ENCODE measurements around the gene FOS.

GRCh38 chr14:75268633-75269550 lies 9.7 kb upstream of the FOS start:
- TF ChIP-seq, protein P1, sequence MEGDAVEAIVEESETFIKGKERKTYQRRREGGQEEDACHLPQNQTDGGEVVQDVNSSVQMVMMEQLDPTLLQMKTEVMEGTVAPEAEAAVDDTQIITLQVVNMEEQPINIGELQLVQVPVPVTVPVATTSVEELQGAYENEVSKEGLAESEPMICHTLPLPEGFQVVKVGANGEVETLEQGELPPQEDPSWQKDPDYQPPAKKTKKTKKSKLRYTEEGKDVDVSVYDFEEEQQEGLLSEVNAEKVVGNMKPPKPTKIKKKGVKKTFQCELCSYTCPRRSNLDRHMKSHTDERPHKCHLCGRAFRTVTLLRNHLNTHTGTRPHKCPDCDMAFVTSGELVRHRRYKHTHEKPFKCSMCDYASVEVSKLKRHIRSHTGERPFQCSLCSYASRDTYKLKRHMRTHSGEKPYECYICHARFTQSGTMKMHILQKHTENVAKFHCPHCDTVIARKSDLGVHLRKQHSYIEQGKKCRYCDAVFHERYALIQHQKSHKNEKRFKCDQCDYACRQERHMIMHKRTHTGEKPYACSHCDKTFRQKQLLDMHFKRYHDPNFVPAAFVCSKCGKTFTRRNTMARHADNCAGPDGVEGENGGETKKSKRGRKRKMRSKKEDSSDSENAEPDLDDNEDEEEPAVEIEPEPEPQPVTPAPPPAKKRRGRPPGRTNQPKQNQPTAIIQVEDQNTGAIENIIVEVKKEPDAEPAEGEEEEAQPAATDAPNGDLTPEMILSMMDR (conservative IDR thresholded peaks at IDR 0.05; ENCODE audit: low read depth in 2 of 2), result no peak
- TF ChIP-seq POLR2AphosphoS5 (IDR thresholded peaks at IDR 0.05; ENCODE audit: low read depth), result no peak
- TF ChIP-seq EZH2 (IDR thresholded peaks at IDR 0.05; ENCODE audit: low read depth, unreplicated experiment), result no peak
- TF ChIP-seq EZH2phosphoT487 (IDR thresholded peaks at IDR 0.05; ENCODE audit: unreplicated experiment), result no peak
- TF ChIP-seq JUNB (IDR thresholded peaks at IDR 0.05; ENCODE audit: unreplicated experiment), result no peak
- TF ChIP-seq STAT1 (IDR thresholded peaks at IDR 0.05; ENCODE audit: unreplicated experiment), result no peak
- no peak for TF ChIP-seq ETS1 (IDR thresholded peaks at IDR 0.05)
- TF ChIP-seq REST (IDR thresholded peaks at IDR 0.05; ENCODE audit: unreplicated experiment), result no peak
- no peak for TF ChIP-seq ZNF331 (CRISPR knock-in tag; IDR thresholded peaks at IDR 0.05; ENCODE audit: low read depth)
- no peak for TF ChIP-seq CREB1 (CRISPR knock-in tag; IDR thresholded peaks at IDR 0.05; ENCODE audit: low read depth)
- TF ChIP-seq NANOG (IDR thresholded peaks at IDR 0.05; ENCODE audit: borderline replicate concordance), result no peak
- TF ChIP-seq ZNF114 (CRISPR knock-in tag; IDR thresholded peaks at IDR 0.05), result no peak

Data from GM23338 (cell line).